Activated naive CD4-positive, alpha-beta T cell treated with anti-CD3 and anti-CD28 coated beads, Interleukin-2, amount 10 ng/mL, durations not matched to agents 5 hours and 36 hours (primary cell): ENCODE measurements around the gene TCF19. TPM values are rescaled to one million over a fixed set of nuclear protein-coding genes. Genes with fewer than 3 reads are reported as not detected.

Source experiments
- total RNA-seq, 2 experiments: library from RNA; stranded (reverse); gene quantifications; one replicate each; pipeline ENCODE4 v1.2.3, GENCODE V29; 2021

Gene TCF19
- 10 to 100 TPM; 70.6 to 73.5 TPM for total RNA-seq

GRCh38 chr6:31158140-31158862, at the start of gene TCF19:
Gene TCF19, plus strand, starts transcription at chr6:31158589. Its CDS starts 881 bp downstream, at chr6:31159470.

GRCh38 chr6:31112478-31112877, 45.9 kb upstream of the TCF19 start, which contains the start of gene C6orf15:
Gene C6orf15, minus strand, starts transcription at chr6:31112575. Its CDS starts 20 bp downstream, at chr6:31112555.

GRCh38 chr6:31114541-31114878, 43.9 kb upstream of the TCF19 start, which contains the start of gene PSORS1C1:
Gene PSORS1C1, plus strand, starts transcription at chr6:31114800. Its CDS starts 14,833 bp downstream, at chr6:31129633.

GRCh38 chr6:31120151-31120915, 38.1 kb upstream of the TCF19 start, which contains the start of gene CDSN:
Gene CDSN, minus strand, starts transcription at chr6:31120446. Its CDS starts 27 bp downstream, at chr6:31120419.

GRCh38 chr6:31138982-31139381, 19.4 kb upstream of the TCF19 start, which contains the start of gene PSORS1C2:
Gene PSORS1C2, minus strand, starts transcription at chr6:31139066. Its CDS starts 40 bp downstream, at chr6:31139026.

GRCh38 chr6:31157513-31158139, 763 bp upstream of the TCF19 start, which contains the start of gene CCHCR1:
Gene CCHCR1, minus strand, starts transcription at chr6:31157802. Its CDS starts 202 bp downstream, at chr6:31157600.

GRCh38 chr6:31170600-31170881, 12.2 kb downstream of the TCF19 start, which contains the start of gene POU5F1:
Gene POU5F1, minus strand, starts transcription at chr6:31170682. Its CDS starts 62 bp downstream, at chr6:31170620.

Other genes starting within 250 kb of the TCF19 start
- 10 to 100 TPM; 32.9 to 33.4 TPM for gene VARS2, start 244.4 kb upstream of the TCF19 start, total RNA-seq
- gene SFTA2, start 226.4 kb upstream of the TCF19 start, total RNA-seq, result not detected
- not detected for gene MUCL3, start 217.6 kb upstream of the TCF19 start, total RNA-seq
- gene MUC21, start 174.9 kb upstream of the TCF19 start, total RNA-seq, result not detected
- not detected for gene MUC22, start 148.1 kb upstream of the TCF19 start, total RNA-seq
- gene C6orf15, start 46.0 kb upstream of the TCF19 start, total RNA-seq, result not detected
- not detected for gene PSORS1C1, start 43.8 kb upstream of the TCF19 start, total RNA-seq
- not detected for gene CDSN, start 38.1 kb upstream of the TCF19 start, total RNA-seq
- gene PSORS1C2, start 19.5 kb upstream of the TCF19 start, total RNA-seq, result not detected
- gene CCHCR1, start 787 bp upstream of the TCF19 start, total RNA-seq, result 10 to 100 TPM; 29.1 to 34.4 TPM
- gene POU5F1, start 12.1 kb downstream of the TCF19 start, total RNA-seq, result not detected
- 1,000 to 10,000 TPM; 1,197 to 1,205 TPM for gene HLA-C, start 113.5 kb downstream of the TCF19 start, total RNA-seq
- 1,000 to 10,000 TPM; 4,256 to 4,376 TPM for gene HLA-B, start 198.6 kb downstream of the TCF19 start, total RNA-seq
- gene MICA, start 245.0 kb downstream of the TCF19 start, total RNA-seq, result 10 to 100 TPM in 1 of 2 experiments, 1 to 10 TPM in 1; 8.9 to 10.4 TPM